ENCODE data around the gene LAP3.

The LAP3 gene

DNA sequence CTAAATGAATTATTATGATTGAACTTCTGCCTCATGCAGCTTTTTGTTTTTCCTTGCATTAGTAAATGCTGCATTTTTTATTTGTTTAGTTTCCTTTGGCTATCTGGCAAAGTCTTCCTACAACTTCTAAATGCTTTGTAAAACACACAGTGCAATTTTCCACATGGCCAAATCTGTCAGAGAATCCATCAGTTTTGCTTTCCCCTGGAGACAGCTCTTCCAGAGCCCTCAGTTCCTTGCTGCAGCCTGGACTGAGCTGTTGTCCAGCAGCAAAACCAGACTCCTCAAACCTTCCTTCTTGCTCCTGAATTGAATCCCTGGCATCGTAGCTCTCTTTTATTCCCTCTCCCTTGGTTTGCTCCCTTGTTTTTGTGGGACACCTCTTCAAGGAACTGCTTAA lies 80.1 kb downstream of the LAP3 start:
- no peak for DNase-seq (ENCODE audit: low read depth, low spot score)
- H3K4me3 ChIP-seq (ENCODE audit: low read depth, low read length), result no peak overlapping the region
- TF ChIP-seq, protein P1, sequence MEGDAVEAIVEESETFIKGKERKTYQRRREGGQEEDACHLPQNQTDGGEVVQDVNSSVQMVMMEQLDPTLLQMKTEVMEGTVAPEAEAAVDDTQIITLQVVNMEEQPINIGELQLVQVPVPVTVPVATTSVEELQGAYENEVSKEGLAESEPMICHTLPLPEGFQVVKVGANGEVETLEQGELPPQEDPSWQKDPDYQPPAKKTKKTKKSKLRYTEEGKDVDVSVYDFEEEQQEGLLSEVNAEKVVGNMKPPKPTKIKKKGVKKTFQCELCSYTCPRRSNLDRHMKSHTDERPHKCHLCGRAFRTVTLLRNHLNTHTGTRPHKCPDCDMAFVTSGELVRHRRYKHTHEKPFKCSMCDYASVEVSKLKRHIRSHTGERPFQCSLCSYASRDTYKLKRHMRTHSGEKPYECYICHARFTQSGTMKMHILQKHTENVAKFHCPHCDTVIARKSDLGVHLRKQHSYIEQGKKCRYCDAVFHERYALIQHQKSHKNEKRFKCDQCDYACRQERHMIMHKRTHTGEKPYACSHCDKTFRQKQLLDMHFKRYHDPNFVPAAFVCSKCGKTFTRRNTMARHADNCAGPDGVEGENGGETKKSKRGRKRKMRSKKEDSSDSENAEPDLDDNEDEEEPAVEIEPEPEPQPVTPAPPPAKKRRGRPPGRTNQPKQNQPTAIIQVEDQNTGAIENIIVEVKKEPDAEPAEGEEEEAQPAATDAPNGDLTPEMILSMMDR (IDR thresholded peaks at IDR 0.05; ENCODE audit: insufficient read depth, low read length, missing control alignments), result no peak
- POLR2A ChIA-PET, result no interaction called here
- CTCF ChIA-PET, result interaction anchor here (1.2 to 1.4 kb wide), 2 partner anchors 12 to 21 kb away, joined by 3 to 4 read pairs; no protein-coding TSS in a partner anchor
